ENCODE measurements around the gene FEM1C.

FEM1C gene

GRCh38 chr5:115544436-115545350 lies at the start of gene FEM1C:
FEM1C (minus strand) TSS chr5:115544775; CDS start chr5:115543493, 1,282 bp downstream.
- DNase-seq (ENCODE audit: low spot score): peak; percentile 96

GRCh38 chr5:115589043-115589442 lies 44.5 kb upstream of the FEM1C start:
- no peak for DNase-seq (ENCODE audit: low spot score)

GRCh38 chr5:115588640-115589039 lies 44.1 kb upstream of the FEM1C start:
- DNase-seq (ENCODE audit: low spot score): no peak

- peak; percentile 65 for DNase-seq (ENCODE audit: low spot score)
These were observed 42.1 kb upstream of the FEM1C start for GRCh38 chr5:115586525-115587146.

GRCh38 chr5:115585265-115585664 lies 40.7 kb upstream of the FEM1C start:
- DNase-seq (ENCODE audit: low spot score): no peak

- DNase-seq (ENCODE audit: low spot score): no peak
These were observed 39.9 kb upstream of the FEM1C start for GRCh38 chr5:115584501-115584900.

GRCh38 chr5:115583474-115583873 lies 38.9 kb upstream of the FEM1C start:
- DNase-seq (ENCODE audit: low spot score): no peak

GRCh38 chr5:115580941-115581340 lies 36.4 kb upstream of the FEM1C start:
- DNase-seq (ENCODE audit: low spot score): no peak

GRCh38 chr5:115579747-115580173 lies 35.2 kb upstream of the FEM1C start:
- DNase-seq (ENCODE audit: low spot score): no peak

- DNase-seq (ENCODE audit: low spot score): no peak
These were observed 34.6 kb upstream of the FEM1C start for GRCh38 chr5:115579216-115579615.

GRCh38 chr5:115578657-115579056 lies 34.1 kb upstream of the FEM1C start:
- no peak for DNase-seq (ENCODE audit: low spot score)

- DNase-seq (ENCODE audit: low spot score): no peak
These were observed 33.2 kb upstream of the FEM1C start for GRCh38 chr5:115577741-115578140.

GRCh38 chr5:115577329-115577728 lies 32.8 kb upstream of the FEM1C start:
- DNase-seq (ENCODE audit: low spot score): no peak

GRCh38 chr5:115575167-115576070 lies 30.8 kb upstream of the FEM1C start:
- DNase-seq (ENCODE audit: low spot score): no peak

GRCh38 chr5:115573133-115573532 lies 28.6 kb upstream of the FEM1C start:
- no peak for DNase-seq (ENCODE audit: low spot score)

GRCh38 chr5:115571441-115571878 lies 26.9 kb upstream of the FEM1C start:
- no peak for DNase-seq (ENCODE audit: low spot score)

- no peak for DNase-seq (ENCODE audit: low spot score)
These were observed 24.1 kb upstream of the FEM1C start for GRCh38 chr5:115568668-115569067.

- no peak for DNase-seq (ENCODE audit: low spot score)
These were observed 20.7 kb upstream of the FEM1C start for GRCh38 chr5:115565233-115565632.

GRCh38 chr5:115561176-115561575 lies 16.6 kb upstream of the FEM1C start:
- DNase-seq (ENCODE audit: low spot score): no peak

GRCh38 chr5:115559524-115559923 lies 14.9 kb upstream of the FEM1C start:
- DNase-seq (ENCODE audit: low spot score): no peak

- DNase-seq (ENCODE audit: low spot score): no peak
These were observed 13.9 kb upstream of the FEM1C start for GRCh38 chr5:115558388-115558956.

Data from hematopoietic multipotent progenitor cell treated with erythropoietin and hydrocortisone succinate and interleukin-3 and kit ligand, for 15 days (in vitro differentiated cells).